Activated CD4-positive, alpha-beta T cell treated with anti-CD3 and anti-CD28 coated beads, Interleukin-2, amount 50 U/mL, for 4 hours (primary cell): Measurements from ENCODE around the gene FAM168B.
"Not testable (repeated sequence)": the region's sequence is repeated elsewhere in the genome, so short reads cannot be mapped to it uniquely, and the experiment has no call there.

Experiments used
- DNase-seq, 2 experiments: peaks; one replicate each; pipeline ENCODE4 v3.0.0-alpha.2; 2020

The FAM168B gene

DNA sequence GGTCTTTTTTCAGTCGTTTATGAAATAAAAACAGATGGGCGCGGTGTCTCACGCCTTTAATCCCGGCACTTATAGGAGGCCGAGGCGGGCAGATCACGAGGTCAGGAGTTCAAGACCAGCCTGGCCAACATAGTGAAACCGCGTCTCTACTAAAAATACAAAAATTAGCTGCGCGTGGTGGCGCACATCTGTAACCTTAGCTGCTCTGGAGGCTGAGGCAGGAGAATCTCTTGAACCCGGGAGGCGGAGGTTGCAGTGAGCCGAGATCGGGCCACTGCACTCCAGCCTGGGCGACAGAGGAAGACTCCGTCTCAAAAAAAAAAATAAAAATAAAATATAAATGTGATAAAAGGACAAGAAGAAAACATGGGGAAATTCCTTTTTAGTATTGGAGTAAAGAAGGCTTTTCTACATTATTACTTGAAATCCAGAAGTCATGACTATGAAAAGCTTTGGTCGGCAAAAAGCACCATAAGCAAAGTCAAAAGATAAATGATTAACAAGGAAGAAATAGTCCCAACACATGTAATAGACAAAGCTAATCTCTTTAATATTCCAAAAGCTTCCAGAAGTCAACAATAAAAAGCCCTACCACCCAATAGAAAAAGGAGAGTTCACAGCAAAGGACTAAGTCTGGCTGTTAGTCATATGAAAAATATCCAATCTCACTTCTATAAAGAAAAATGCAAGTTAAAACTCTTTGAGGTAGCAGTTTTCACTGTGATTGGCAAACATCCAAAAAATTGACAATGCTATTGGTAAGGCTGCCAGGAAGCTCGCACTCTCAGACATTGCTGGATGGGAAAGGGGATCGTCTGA is 1.4 kb upstream of the FAM168B start:
- DNase-seq: no peak

GRCh38 chr2:131093696-131094462 is 619 bp upstream of the FAM168B start:
- peak in 1 of 2 experiments; percentile 61 for DNase-seq

DNA sequence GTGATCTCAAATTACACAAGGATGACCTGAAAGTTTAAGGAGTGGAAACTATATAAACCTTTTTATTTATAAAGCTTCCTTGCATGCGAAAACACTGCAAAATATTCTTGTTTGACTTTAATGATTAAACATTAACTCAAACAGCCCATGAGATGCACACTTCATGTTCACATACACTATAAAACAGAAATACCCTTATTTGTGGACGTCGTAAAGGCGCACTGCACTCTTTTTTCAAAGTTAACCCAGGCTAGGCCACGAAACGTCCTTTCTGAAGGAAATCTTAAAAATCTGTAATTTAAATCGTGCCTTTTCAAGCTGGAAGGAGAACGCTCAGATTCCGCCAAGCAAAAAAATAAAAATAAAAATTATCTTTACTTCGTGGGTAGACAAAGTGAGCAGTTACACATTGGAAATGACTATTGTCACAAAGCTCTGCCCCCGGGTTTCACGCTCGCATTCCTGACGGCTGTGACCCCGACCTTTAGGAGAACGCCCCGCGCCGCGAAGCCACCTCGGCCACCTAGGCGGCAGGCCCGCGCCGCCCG is 728 bp downstream of the FAM168B start:
- peak; percentile 7 for DNase-seq

DNA sequence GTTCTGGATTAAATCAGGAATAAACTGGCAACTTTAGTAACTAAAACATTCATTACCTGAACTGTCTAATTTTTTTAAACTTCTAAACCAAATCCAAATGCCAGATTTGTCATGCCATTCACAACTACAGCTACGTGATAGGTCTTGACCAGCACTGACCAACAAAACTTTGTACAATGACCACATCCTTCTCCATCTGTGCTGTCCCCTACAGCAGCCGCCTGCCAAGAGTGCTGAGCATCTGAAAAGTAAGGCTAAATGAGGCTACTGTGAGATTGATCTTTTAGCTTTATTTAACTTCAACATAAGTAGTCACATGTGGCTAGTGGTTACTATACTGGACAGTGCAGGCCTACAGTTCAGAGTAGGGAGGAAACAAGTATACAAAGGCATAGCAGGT is 7.6 kb downstream of the FAM168B start:
- DNase-seq: no peak

DNA sequence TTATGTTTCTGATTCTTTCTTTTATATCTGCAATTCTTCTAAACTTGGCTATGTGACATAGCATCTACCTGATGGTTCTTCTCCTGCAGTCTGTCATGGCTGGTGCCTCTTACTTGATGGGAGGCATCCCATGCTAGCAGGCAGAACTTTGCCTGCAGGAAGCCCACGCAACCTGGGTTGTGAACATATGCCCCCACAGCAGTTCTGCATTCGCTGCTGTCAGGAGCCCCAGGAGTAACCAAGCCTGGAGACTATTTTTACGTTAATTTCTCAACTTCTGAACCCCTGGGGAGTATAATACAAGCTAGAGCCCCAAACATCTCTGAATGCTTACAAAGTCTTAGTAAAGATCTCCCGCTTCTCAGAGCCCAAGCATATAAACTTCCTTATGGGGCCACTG is 12.1 kb downstream of the FAM168B start:
- no peak for DNase-seq

GRCh38 chr2:131079931-131080330 is 13.3 kb downstream of the FAM168B start:
- DNase-seq: not testable (repeated sequence)

DNA sequence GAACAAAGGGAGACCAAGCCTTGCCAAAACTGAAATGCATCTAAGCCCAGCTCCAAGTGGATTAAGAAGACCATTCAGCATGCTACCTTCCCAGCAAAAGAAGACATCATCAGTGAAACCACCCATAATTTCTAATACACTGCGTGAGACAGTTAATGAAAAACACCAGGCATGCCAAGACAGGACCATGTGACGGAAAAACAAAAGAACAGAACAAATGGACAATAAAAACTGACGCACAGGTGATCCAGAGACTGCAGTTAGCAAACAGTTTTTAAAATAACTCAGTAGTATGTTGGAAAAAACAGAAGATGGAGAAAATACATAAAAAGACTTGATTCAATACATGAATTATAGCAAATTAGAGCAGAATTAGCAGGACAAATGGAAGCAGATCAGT is 15.3 kb downstream of the FAM168B start:
- no peak for DNase-seq

DNA sequence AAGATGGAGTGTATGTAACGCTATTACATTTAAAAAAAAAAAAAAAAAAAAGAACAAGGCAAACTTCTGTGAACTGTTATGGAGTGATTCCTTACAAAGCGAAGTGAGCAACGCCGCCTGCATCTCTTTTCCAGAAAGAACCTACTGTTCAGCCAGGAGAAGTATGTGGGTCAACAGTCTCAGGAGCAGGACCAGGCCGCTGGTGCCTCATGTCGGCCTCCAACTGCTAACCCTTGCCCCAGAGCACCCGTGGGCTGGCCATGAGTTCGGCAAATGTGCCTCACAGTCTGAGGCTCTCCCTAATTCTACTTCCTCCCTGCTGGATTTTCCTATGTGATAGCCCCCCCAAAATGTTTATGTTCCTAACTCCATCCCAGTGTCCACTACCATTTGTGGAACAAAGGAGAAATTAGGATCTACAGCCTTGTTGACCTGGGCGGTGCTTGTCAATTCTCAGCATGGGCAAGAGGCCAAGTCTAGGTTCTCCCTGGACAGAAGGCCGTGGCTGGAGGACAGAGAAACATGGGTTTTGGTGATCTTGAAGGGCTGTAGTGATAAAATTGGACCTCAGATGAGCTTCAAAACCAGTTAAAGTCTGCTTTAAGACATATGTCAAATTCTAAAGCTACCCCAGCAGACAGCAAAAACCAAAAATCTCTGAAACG is 15.9 kb downstream of the FAM168B start:
- DNase-seq: no peak

- DNase-seq: no peak
Observed at GRCh38 chr2:131076707-131077106, 16.6 kb downstream of the FAM168B start.

- DNase-seq: not testable (repeated sequence)
Observed at GRCh38 chr2:131075578-131075977, 17.7 kb downstream of the FAM168B start.

DNA sequence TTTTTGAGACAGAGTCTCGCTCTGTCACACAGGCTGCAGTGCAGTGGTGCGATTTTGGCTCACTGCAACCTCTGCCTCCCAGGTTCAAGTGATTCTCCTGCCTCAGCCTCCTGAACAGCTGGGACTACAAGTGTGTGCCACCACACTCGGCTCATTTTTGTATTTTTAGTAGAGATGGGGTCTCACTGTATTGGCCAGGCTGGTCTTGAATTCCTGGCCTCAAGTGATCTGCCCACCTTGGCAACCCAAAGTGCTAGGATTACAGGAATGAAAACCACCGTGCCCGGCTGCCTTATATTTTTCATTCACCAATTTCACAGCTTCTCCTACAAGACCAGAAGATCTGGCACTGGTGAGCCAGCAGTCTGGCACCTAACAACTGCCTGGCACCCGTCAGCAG is 25.1 kb downstream of the FAM168B start:
- DNase-seq: not testable (repeated sequence)

GRCh38 chr2:131067465-131068125 is 25.7 kb downstream of the FAM168B start:
- no peak for DNase-seq

- no peak for DNase-seq
Observed at GRCh38 chr2:131064589-131065512, 28.4 kb downstream of the FAM168B start.

DNA sequence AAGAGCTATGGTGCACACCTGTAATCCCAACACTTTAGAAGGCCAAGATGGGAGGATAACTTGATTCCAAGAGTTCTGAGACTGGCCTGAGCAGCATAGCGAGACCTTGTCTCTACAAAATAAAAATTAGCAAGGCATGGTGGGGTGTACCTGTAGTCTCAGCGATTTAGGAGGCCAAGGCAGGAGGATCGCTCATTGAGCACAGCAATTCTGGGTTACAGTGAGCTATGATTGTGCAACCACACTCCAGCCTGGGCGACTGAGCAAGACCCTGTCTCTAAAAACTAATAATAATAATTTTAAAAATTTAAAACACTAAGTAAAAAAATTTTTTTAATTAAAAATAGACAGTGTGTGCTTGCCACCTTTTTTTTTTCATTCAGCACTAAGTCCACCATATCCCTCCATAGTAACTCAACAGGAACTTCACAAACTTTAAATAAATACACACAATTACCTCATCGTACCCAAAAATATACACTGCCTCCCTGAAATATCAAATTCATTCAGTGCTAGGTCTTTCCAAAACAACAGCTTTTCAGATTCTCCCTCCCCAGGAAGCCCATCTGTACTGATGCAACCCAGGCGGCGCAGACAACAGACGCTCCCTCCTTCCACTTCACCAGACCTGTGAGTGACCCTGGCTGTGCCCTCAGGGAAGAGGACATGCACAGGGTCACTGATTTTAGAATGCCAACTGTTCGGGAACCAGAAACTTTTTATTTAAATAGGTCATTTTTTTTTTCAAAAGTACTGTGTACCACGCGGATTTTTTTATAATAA is 29.6 kb downstream of the FAM168B start:
- no peak for DNase-seq

DNA sequence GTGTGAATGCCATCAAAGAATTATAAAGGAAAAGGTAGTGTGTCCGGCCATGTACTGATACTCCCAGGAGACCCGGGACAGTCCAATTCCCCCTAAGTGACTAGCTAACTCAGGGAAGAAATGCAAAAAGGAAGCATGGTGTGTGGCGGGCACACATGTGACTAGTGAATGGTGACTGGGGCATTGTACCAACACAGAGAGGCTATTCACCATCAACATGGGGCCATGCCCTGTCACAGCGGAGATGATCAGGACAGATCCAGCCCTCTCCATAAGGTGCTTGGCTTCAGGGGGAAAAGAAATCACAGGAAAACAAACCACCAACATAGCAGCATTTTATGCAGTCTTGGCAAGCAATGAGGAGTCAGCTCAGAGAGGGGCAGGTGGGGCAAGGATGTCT is 34.3 kb downstream of the FAM168B start:
- no peak for DNase-seq

DNA sequence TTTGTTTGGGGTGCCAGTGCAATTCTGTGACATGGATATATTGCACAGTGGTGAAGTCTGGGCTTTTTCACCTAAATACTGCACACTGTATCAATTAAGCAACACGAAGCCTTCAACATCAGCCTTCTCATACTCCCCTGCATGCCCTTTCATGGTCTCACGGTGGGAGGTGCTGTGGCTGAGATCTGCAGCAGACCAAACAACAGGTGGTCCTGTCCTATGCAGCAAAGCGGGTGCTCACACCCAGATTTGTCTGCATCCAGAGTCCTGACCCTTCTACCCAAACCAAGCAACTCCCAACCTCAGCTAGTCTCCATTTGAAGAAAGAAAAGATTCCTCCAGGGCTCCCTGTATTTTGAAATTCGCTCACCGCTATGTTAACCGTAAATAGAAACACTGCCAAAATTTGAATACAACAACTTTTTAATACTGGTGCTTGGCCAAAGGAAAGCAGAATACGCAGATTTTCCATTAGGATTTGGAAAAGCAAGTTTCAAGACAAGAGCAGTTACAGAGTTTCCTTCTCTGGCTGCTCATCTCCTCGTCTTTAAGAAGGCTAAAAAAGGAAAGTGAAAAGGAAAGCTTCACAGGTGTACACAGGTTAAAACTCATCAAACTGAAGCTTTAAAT is 34.9 kb downstream of the FAM168B start:
- no peak for DNase-seq

GRCh38 chr2:131056932-131057287 is 36.4 kb downstream of the FAM168B start:
- no peak for DNase-seq

GRCh38 chr2:131056204-131056931 is 36.9 kb downstream of the FAM168B start:
- no peak for DNase-seq

GRCh38 chr2:131055169-131056065 is 37.8 kb downstream of the FAM168B start:
- no peak for DNase-seq
